NCI-H510A (cell line): Measurements from ENCODE around the gene MRPL32.

Experiments used
- DNase-seq: peaks from one replicate; lab custom pipeline; 2025; lab: John Stamatoyannopoulos, UW

MRPL32 gene

DNA sequence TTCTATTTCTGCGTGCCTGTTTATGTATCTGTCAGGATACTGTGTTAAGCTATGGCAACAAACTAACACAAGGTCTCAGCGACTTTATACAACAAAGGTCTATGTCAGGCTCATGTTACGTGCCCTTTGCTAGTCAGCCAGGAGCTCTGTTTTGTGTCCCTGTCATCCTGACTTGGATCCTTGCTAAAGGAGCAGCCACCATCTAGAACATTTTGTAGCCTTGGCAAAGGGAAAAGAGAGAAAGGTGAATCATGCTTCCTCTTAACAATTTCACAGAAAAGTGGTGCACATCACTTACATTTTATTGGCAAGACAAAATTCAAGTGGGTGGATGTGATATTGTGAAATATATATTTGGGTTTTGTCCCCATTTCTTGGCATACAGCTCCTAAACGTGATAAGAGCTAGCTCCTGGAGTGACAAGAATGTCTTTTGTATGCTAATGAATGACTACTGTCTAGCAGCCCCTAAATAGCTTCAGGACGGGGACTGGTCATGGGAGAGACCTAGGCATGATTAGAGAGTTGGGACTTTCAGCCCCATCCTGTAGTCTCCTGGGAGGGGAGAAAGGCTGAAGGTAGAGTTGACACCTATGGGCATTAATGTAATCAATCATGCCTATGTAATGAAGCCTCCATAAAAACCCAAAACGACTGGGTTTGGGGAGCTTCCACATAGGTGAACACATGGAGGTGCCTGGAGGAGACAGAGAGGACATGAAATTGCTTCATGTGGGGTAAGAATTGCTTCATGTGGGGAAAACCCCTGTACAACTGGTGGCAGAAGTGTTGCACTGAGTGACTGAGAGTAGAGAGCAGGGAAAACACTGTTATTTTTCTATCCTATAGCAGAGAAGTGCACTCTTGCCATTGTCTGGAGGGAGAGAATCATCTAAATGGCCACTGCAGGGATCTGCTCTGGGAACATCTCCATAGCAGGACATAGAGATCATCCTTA is 33.0 kb downstream of the MRPL32 start:
- no peak for DNase-seq

DNA sequence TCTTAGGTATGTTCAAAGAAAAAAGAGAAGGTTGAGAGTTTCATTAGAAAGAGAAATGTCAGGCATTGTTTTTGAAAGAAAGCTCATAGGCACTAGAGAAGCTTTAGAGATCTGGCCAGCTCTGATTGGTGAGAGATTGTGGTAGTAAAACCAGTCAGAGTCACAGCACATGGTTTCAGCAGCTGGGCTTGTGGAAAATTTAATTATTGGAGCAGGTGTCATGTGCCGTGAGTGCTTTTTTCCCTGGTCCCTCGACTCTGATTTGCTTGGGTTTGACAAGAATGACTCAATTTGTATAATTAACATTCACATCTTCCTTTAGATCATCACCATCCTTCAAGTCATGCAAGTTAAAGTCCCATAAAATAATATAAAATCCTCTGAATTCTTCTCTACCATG is 35.2 kb downstream of the MRPL32 start:
- DNase-seq: no peak

DNA sequence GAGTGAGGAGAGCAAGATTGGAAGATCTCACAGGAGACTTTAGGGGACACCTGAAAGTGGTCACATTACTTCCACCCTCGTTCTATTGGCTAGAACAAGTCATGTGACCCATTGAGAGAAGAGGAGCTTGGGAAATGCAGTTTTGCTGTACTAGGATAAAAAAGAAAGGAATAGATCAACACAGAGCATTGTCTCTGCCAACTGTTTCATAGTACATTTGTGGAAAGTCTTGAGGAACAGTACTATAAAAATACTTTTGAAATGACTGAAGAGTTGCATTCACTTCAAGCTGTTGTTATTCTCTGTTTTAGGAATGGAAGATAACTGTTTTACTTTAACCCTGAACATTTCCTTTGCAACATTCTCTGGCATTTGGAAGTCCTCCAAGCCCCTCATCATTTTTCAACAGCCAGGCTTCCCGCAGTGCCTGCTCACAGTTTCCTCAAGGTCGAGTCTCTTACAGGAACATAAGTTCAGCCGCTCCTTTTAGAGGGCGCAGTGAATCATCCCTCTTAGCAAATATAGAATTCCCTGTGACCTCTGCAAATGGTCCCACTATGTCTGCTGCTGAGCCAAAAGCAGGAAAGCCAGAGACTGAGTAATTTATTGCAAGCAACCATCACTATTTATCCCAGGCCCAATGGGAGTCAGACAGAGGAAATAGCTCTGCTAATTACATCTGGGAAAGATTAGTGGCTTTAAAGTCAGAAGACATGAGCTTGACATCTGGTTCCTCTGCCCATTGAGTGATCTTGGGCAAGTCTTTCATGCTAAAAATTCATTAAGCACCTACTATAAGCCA is 40.7 kb downstream of the MRPL32 start:
- no peak for DNase-seq

DNA sequence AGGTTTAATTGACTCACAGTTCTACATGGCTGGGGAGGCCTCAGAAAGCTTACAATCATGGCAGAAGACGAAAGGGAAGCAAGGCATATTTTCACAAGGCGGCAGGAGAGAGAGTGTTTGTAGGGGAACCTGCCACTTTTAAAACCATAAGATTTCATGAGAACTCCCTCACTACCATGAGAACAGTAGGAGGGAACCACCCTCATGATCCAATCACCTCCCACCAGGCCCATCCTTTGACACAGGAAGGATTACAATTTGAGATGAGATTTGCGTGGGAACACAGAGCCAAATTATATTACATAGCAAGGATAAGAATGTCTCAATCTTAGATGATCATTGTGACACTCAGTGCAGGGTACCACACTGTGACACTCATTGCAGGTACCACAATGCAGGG is 44.2 kb downstream of the MRPL32 start:
- no peak for DNase-seq

DNA sequence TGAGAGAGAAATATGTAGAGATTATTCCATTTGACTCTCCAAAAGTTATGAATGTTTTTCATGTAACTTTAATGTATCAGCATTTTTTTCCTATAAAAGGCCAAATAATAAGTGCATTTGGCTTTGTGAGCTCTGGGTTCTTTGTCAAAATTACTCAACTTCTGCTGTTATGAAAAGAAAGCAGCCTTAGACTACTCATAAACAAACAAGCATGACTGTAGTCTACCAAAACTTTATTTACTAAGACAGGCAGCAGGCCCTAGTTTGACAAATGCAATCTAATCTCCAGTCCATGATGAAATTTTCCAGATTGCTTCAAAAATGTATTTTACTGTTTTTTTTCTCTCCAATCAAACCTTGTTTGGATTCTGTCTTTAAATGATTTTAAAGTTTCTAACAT is 46.3 kb downstream of the MRPL32 start:
- no peak for DNase-seq

DNA sequence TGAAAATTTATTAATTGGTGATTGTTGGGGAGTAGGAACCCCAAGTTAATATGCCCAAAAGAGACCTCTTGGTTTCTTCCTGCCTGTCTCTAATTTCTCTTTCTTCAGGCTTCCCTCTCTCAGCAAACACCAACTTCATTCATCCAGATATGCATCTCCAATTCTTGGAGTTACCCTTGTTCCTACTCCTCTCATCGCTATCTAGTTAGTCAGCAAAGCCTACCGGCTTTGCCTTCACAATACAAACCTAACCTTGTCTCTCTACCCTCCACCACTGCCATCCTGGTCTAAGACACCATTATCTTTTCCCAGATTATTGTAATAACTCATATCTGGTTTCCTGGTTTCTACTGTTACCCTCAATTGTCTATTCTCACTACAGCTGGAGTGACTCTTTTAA is 47.9 kb downstream of the MRPL32 start:
- DNase-seq: no peak

DNA sequence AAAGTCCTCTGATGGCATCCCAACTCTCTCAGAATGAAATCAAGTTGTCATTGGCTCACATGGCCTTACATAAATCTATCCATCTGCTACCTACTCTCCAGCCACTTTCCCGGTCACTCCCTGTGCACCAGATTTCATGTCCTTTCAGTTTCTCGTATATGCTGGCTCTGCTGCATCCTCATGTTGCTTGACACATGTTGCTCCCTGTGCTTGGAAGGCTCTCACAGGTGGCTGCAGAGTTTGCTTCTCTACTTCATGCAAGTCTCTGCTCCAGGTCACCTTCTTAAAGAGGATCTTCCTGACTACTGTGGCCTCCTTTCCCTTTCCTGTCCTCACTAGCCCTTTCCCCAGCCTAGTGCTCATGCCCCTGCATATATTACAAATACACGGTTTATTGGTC is 48.3 kb downstream of the MRPL32 start:
- DNase-seq: no peak

DNA sequence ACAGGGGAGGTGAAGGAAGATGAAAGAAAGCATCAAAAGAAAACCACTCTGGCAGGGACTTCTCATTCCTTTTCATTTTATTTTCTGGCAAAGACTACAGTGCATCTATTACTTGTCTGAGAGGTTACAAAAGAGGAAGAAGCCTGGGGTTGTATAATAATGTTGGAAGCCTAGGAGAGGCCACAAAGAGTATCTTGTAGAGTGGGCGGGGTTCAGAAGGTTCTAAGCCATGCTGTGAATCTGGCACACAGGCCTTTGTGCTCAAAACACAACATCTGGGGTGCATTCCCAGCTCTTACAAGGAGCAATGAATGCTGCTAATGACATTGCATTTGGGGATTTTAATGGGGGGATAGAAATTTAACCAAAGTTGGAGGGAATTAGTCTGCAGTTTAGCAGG is 49.4 kb downstream of the MRPL32 start:
- no peak for DNase-seq

DNA sequence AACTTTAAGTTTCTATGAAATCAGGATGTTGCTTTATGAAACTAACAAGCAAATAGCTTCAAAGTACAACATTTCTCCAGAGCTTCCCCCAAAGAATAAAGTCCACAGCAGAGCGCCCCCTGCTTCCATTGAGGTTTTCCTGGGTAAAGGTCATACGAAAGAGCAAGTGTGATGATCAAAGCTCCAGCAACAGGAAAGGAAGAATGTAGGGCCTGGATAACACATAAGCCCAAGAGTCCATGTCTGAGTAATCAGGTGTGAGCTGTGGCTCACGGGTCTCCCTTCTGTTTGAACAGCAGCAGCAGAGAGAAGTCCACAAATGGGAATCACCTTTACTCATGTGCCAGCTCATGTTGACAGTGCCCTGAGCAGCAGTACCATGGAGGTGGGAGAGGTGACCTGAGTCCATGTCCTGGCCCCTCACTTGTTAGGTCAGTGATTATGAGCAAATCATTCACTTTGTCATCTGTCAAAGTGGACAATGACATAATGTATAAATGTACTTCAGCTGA is 50.5 kb downstream of the MRPL32 start:
- DNase-seq: no peak

DNA sequence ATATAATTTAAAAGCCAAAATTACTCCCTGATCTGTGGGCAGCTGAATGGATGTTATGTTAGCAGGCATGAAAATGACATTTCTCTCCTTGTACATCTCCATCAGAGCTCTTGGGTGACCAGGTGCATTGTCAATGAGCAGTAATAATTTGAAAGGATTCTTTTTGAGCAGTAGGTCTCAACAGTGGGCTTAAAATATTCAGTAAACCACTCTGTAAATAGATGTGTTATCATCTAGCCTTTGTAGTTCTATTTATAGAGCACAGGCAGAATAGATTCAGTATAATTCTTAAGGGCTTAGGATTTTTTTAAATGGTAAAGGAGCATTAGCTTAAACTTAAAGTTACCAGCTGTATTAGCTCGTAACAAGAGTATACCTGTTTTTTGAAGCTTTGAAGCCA is 52.0 kb downstream of the MRPL32 start:
- no peak for DNase-seq

DNA sequence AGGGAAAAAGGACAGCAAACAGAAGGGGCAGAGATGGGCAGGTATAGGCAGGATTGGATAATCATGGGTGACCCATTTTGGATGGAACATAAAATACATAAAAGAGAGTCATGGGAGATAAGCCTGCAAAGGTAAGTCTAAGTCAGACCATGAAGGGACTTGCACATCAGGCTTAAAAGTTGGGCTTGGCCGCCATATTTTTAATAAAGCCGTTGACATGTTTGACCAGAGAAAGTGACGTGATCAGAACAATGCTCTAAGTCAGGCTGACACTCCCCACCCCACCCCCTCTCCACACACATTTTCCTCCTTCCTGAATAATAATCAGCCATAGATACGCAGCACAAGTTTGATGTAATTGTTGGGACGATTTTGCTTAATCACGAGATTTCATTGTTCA is 54.0 kb downstream of the MRPL32 start:
- no peak for DNase-seq

DNA sequence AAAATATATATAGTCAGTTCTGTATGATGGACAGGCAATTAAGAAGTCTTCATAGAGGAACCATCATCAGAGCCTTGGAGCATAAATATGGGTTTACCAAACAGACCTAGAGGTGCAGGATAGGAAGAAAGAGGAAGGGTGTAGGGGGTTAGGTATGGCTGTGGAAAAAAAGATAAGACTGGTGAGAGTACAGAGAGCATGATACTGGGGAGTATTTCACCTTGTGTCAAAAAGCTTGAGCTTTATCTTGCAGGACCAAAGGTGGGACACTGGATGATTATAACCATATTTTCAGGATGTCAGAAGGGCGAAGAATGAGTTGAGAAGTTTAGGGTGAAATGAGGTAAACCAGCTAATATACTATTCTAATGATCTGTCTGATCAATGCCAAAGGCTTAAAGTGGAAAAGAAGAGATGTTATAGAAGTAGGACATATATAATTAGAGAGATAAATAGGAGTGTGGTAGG is 54.6 kb downstream of the MRPL32 start:
- no peak for DNase-seq
